Endothelial cell of umbilical vein (primary cell): ENCODE results near the gene SNCG. TPM values are rescaled to one million over a fixed set of nuclear protein-coding genes. Genes with fewer than 3 reads are reported as not detected.

Source experiments
- BruUV-seq: library from RNA; stranded (reverse); fragments of 400-500 nt; replicated peaks from 2 replicates; lab custom pipeline; 2021; lab: Mats Ljungman, UMichigan
- CTCF ChIA-PET: fragments of 300-600, 350-600 bp; sonication (Branson Sonifier 250); formaldehyde crosslinking; loops from one replicate; lab custom pipeline; 2021; ENCODE audit warnings: antibody characterized with exemption, inconsistent platforms; lab: Charles Lee
- POLR2A ChIA-PET: fragments of 300-600, 350-600 bp; sonication (Branson Sonifier 250); formaldehyde crosslinking; loops from one replicate; lab custom pipeline; 2021; ENCODE audit warnings: antibody characterized with exemption, inconsistent platforms; lab: Charles Lee
- DNase-seq: peaks from one replicate; pipeline ENCODE4 v3.0.0-alpha.2; 2011; ENCODE audit warnings: low read depth, low spot score
- FAIRE-seq: peaks from 2 replicates; lab custom pipeline; 2011; peaks lifted over from hg19 to GRCh38; lab: Jason Lieb, UNC
- H2AFZ ChIP-seq: 2 replicates; pipeline ENCODE4 v1.6.0; 2012; ENCODE audit warnings: low read depth, low read length, control low read depth, inconsistent platforms
- H3K27ac ChIP-seq: 2 replicates; pipeline ENCODE4 v1.5.1; 2011; ENCODE audit warnings: low read depth, mild to moderate bottlenecking, control low read depth, low read length, moderate library complexity; ENCODE audit not compliant: insufficient read depth
- H3K27me3 ChIP-seq, 2 experiments: 2 replicates each; pipeline versions ENCODE4 v1.6.0 to v1.6.1; 2011; ENCODE audit warnings: low read length in 2 of 2, mixed read lengths in 1 of 2; ENCODE audit not compliant: control insufficient read depth in 2 of 2, insufficient read depth in 2 of 2
- H3K36me3 ChIP-seq, 2 experiments: 2 replicates in 1 of 2; 3 replicates in 1 of 2; pipeline ENCODE4 v1.5.1; 2011; ENCODE audit warnings: low read length in 2 of 2, mild to moderate bottlenecking in 1 of 2, moderate library complexity in 1 of 2; ENCODE audit not compliant: control insufficient read depth in 2 of 2, insufficient read depth in 2 of 2; ENCODE audit errors: extremely low read depth in 1 of 2
- H3K4me1 ChIP-seq: 3 replicates; pipeline ENCODE4 v1.5.1; 2011; ENCODE audit warnings: mild to moderate bottlenecking, low read length; ENCODE audit not compliant: control insufficient read depth, insufficient read depth; ENCODE audit errors: extremely low read depth
- H3K4me2 ChIP-seq: 2 replicates; pipeline ENCODE4 v1.6.1; 2011; ENCODE audit warnings: low read length, control low read depth, mixed read lengths; ENCODE audit not compliant: insufficient read depth
- H3K4me3 ChIP-seq, 3 experiments: fragments of 200-600 bp in 1 of 3; sonication (generic), shearing (Covaris generic) in 1 of 3; replicated peaks in 1 of 3; 2 replicates each; pipeline ENCODE4 v1.5.1; 2011 to 2016; ENCODE audit warnings: control low read depth in 3 of 3, low read length in 3 of 3, mild to moderate bottlenecking in 2 of 3, inconsistent platforms in 1 of 3, low read depth in 1 of 3, moderate library complexity in 1 of 3; ENCODE audit not compliant: insufficient read depth in 1 of 3
- H3K79me2 ChIP-seq: 2 replicates; pipeline ENCODE4 v1.6.0; 2012; ENCODE audit warnings: low read length, inconsistent platforms; ENCODE audit not compliant: control insufficient read depth, insufficient read depth
- H3K9ac ChIP-seq: replicated peaks from 2 replicates; pipeline ENCODE3; 2011; ENCODE audit warnings: low read length, control low read depth; ENCODE audit not compliant: insufficient read depth; ENCODE audit errors: extremely low read depth
- H3K9me1 ChIP-seq: replicated peaks from 3 replicates; pipeline ENCODE4 v1.6.0; 2011; ENCODE audit warnings: mild to moderate bottlenecking, low read length; ENCODE audit not compliant: control insufficient read depth, insufficient read depth; ENCODE audit errors: extremely low read depth
- H3K9me3 ChIP-seq: replicated peaks from 2 replicates; pipeline ENCODE4 v1.5.1; 2012; ENCODE audit warnings: low read length, inconsistent platforms; ENCODE audit not compliant: control insufficient read depth, insufficient read depth
- H4K20me1 ChIP-seq: replicated peaks from 2 replicates; pipeline ENCODE3; 2011; ENCODE audit warnings: mild to moderate bottlenecking, low read length; ENCODE audit not compliant: control insufficient read depth, insufficient read depth; ENCODE audit errors: extremely low read depth
- CTCF ChIP-seq, 2 donors: IDR thresholded peaks; 1 replicate in 1 of 2; 2 replicates in 1 of 2; pipeline ENCODE4 v1.5.1; 2011; ENCODE audit warnings: low read length in 2 of 2, mild to moderate bottlenecking in 2 of 2, moderate library complexity in 2 of 2, control low read depth in 1 of 2, inconsistent platforms in 1 of 2, low read depth in 1 of 2; ENCODE audit not compliant: insufficient read depth in 1 of 2; ENCODE audit errors: extremely low read depth in 1 of 2
- EZH2 ChIP-seq: IDR thresholded peaks from 2 replicates; pipeline ENCODE4 v1.6.1; 2012; ENCODE audit warnings: borderline replicate concordance, low read depth, mild to moderate bottlenecking, moderate library complexity, low read length, inconsistent platforms; ENCODE audit not compliant: severe bottlenecking
- FOS ChIP-seq: IDR thresholded peaks from 2 replicates; pipeline ENCODE4 v1.6.1; 2011; ENCODE audit warnings: mild to moderate bottlenecking, low read length, moderate library complexity, borderline replicate concordance; ENCODE audit not compliant: insufficient read depth
- GATA2 ChIP-seq: IDR thresholded peaks from 2 replicates; pipeline ENCODE4 v1.7.0; 2011; ENCODE audit warnings: low read depth, mild to moderate bottlenecking, moderate library complexity, mixed read lengths, low read length; ENCODE audit not compliant: insufficient read length, insufficient read depth
- JUN ChIP-seq: IDR thresholded peaks from 2 replicates; pipeline ENCODE4 v1.6.1; 2011; ENCODE audit warnings: borderline replicate concordance, low read depth; ENCODE audit not compliant: insufficient read length, insufficient read depth
- POLR2A ChIP-seq: IDR thresholded peaks from 2 replicates; pipeline ENCODE4 v1.6.1; 2012; ENCODE audit warnings: low read depth, mild to moderate bottlenecking, control low read depth, low read length
- POLR2AphosphoS5 ChIP-seq: IDR thresholded peaks from 2 replicates; pipeline ENCODE4 v1.6.1; 2012; ENCODE audit warnings: low read depth, mild to moderate bottlenecking, control low read depth, low read length, moderate library complexity; ENCODE audit not compliant: insufficient read depth
- dilution Hi-C: fragments of 300-500 bp; cut with MboI; formaldehyde crosslinking; loops from one replicate; pipeline ENCODE4 v1.15.0; 2019; ENCODE audit warnings: low sequenced_read_pairs; ENCODE audit not compliant: extremely low pct_ligation_motif_present
- intact Hi-C: fragments of 100-400 bp; cut with micrococcal nuclease; formaldehyde crosslinking; loops from one replicate; pipeline ENCODE4 v1.10.0; 2022
- polyA plus RNA-seq, 4 experiments: library from polyadenylated mRNA; depleted of rRNA in 3 of 4; stranded (reverse) in 3 of 4; unstranded in 1 of 4; fragments of >200 nt; gene quantifications; 2 replicates each; pipeline versions ENCODE4 v1.2.1 to v1.2.3, GENCODE V29; 2011 to 2012; ENCODE audit warnings: missing spikeins in 1 of 4
- total RNA-seq: library from RNA; stranded (reverse); gene quantifications from 2 replicates; pipeline ENCODE4 v1.2.3, GENCODE V29; 2021

The SNCG gene
- total and polyA plus RNA-seq, 2 donors (not counting 3 experiments of a cell fraction or from before 2014, with no cell fraction given) = 31.4 to 60.8 TPM

GRCh38 chr10:86944471-86944870 lies 13.9 kb upstream of the SNCG start:
- Histone ChIP-seq H3K79me2 (peaks cover 47% of the 10 kb centered on the region), H3K4me2 (no peak overlapping the region), H3K36me3 (peaks cover 20 to 56% of the 10 kb centered on the region in 2 experiments), H3K27me3 (no peaks in the 10 kb centered on the region), H3K9ac (no peak overlapping the region), H3K9me3 (no peaks in the 10 kb centered on the region), H3K9me1 (no peaks in the 10 kb centered on the region), H3K4me3 (no peak overlapping the region), H3K4me1 (no peaks in the 10 kb centered on the region), H3K27ac (no peak overlapping the region), H2AFZ (no peak overlapping the region), H4K20me1 (no peaks in the 10 kb centered on the region)
- TF ChIP-seq POLR2AphosphoS5 (no peak), CTCF (IDR thresholded peaks at IDR 0.05; ENCODE audit: extremely low read depth in 1 of 2, insufficient read depth in 1 of 2, low read depth in 1 of 2, low read length in 2 of 2) (no peak), JUN (no peak), GATA2 (no peak), EZH2 (no peak), FOS (no peak), POLR2A (no peak)
- DNase-seq (no peak), FAIRE-seq (no peak)
- ChIA-PET POLR2A (interaction anchor here (2.9 kb wide), 1 partner anchor 14 kb away, joined by 13 read pairs; the partner anchor contains the start of genes MMRN2 and SNCG), CTCF (interaction anchor here (11.6 to 12.5 kb wide), 2 partner anchors 13 to 22 kb away, joined by 189 to 325 read pairs; partner anchors contain the start of genes ADIRF, MMRN2 and SNCG)
- dilution Hi-C loops (no loop called here), intact Hi-C loops (no loop called here)
- no TSS peak for BruUV-seq
